OCI-LY7 (cell line): Measurements from ENCODE around the gene ROMO1. TPM values are rescaled to one million over a fixed set of nuclear protein-coding genes. Genes with fewer than 3 reads are reported as not detected.
"Not testable (repeated sequence)": the region's sequence is repeated elsewhere in the genome, so short reads cannot be mapped to it uniquely, and the experiment has no call there.

ENCODE experiments used
- BruUV-seq: library from RNA; stranded (reverse); fragments of 400-500 nt; replicated peaks from 2 replicates; lab custom pipeline; 2021; lab: Mats Ljungman, UMichigan
- CTCF ChIA-PET: fragments of 300-600 bp; sonication (Branson Sonifier 250); formaldehyde crosslinking; loops from one replicate; lab custom pipeline; 2022; ENCODE audit warnings: antibody characterized with exemption; ENCODE audit not compliant: unreplicated experiment; lab: Charles Lee
- POLR2A ChIA-PET: fragments of 300-600 bp; sonication (Branson Sonifier 250); formaldehyde crosslinking; loops from one replicate; lab custom pipeline; 2022; ENCODE audit warnings: antibody characterized with exemption; lab: Charles Lee
- DNase-seq: peaks from one replicate; pipeline ENCODE4 v3.0.0-alpha.2; 2015; ENCODE audit warnings: low spot score
- H2AFZ ChIP-seq: fragments of 200-600 bp; sonication (generic), shearing (Covaris generic); 2 replicates; pipeline ENCODE4 v1.6.1; 2014; ENCODE audit warnings: mild to moderate bottlenecking, antibody characterized with exemption, low read length, moderate library complexity
- H3K27ac ChIP-seq: fragments of 200-600 bp; sonication (generic); 2 replicates; pipeline ENCODE4 v1.5.1; 2014; ENCODE audit warnings: mixed run types, low read depth, mild to moderate bottlenecking, moderate library complexity, low read length, inconsistent platforms; ENCODE audit not compliant: poor library complexity, severe bottlenecking
- H3K36me3 ChIP-seq: fragments of 200-600 bp; sonication (generic); 2 replicates; pipeline ENCODE4 v1.6.1; 2014; ENCODE audit warnings: mild to moderate bottlenecking, antibody characterized with exemption, low read length, moderate library complexity, mixed read lengths; ENCODE audit not compliant: insufficient read depth
- H3K4me1 ChIP-seq: fragments of 200-600 bp; sonication (generic); 2 replicates; pipeline ENCODE4 v1.5.1; 2014; ENCODE audit warnings: mild to moderate bottlenecking, low read length; ENCODE audit not compliant: insufficient read depth, poor library complexity, severe bottlenecking
- H3K4me2 ChIP-seq: fragments of 200-600 bp; sonication (generic); 2 replicates; pipeline ENCODE4 v1.6.1; 2014; ENCODE audit warnings: mild to moderate bottlenecking, low read length
- H3K4me3 ChIP-seq: fragments of 200-600 bp; sonication (generic); 2 replicates; pipeline ENCODE4 v1.5.1; 2014; ENCODE audit warnings: mild to moderate bottlenecking, low read depth, low read length; ENCODE audit not compliant: poor library complexity, severe bottlenecking
- H3K79me2 ChIP-seq: fragments of 200-600 bp; sonication (generic); 2 replicates; pipeline ENCODE4 v1.6.1; 2016; ENCODE audit warnings: low read depth, mild to moderate bottlenecking, low read length, moderate library complexity, mixed read lengths; ENCODE audit not compliant: insufficient read depth
- H3K9me2 ChIP-seq: fragments of 200-600 bp; sonication (generic); 2 replicates; pipeline ENCODE4 v1.6.1; 2016; ENCODE audit warnings: mild to moderate bottlenecking, low read length, mixed read lengths; ENCODE audit not compliant: insufficient read depth
- H3K9me3 ChIP-seq: fragments of 200-600 bp; sonication (generic); 2 replicates; pipeline ENCODE4 v1.6.1; 2014; ENCODE audit warnings: mild to moderate bottlenecking, mixed run types, low read length, mixed read lengths
- H4K20me1 ChIP-seq: fragments of 200-600 bp; sonication (generic); 2 replicates; pipeline ENCODE4 v1.6.1; 2014; ENCODE audit warnings: mild to moderate bottlenecking, antibody characterized with exemption, low read length, moderate library complexity, mixed read lengths; ENCODE audit not compliant: insufficient read depth
- EZH2phosphoT487 ChIP-seq: fragments of 200-600 bp; sonication (generic); IDR thresholded peaks from 2 replicates; pipeline ENCODE4 v1.6.1; 2018; ENCODE audit warnings: low read depth, borderline replicate concordance, mild to moderate bottlenecking, mixed run types, antibody characterized with exemption, low read length, moderate library complexity, mixed read lengths
- intact Hi-C: fragments of 100-400 bp; cut with micrococcal nuclease; formaldehyde crosslinking; loops from one replicate; pipeline ENCODE4 v1.10.0; 2022; ENCODE audit not compliant: unreplicated experiment
- total RNA-seq, 2 experiments: library from RNA; depleted of rRNA in 1 of 2; stranded (reverse); fragments of >200 nt in 1 of 2; shearing (Covaris generic) in 1 of 2; gene quantifications; 2 replicates each; pipeline ENCODE4 v1.2.3, GENCODE V29; 2014 to 2022
- TF ChIP-seq, protein P1 (sequence below): fragments of 200-600 bp; sonication (generic); conservative IDR thresholded peaks from 2 replicates; pipeline ENCODE4 v1.5.1; 2014; ENCODE audit warnings: mild to moderate bottlenecking, antibody characterized with exemption, low read length, moderate library complexity, mixed read lengths

ROMO1 gene
- total RNA-seq, 2 experiments from 2014 or later: 164 to 393 TPM

DNA sequence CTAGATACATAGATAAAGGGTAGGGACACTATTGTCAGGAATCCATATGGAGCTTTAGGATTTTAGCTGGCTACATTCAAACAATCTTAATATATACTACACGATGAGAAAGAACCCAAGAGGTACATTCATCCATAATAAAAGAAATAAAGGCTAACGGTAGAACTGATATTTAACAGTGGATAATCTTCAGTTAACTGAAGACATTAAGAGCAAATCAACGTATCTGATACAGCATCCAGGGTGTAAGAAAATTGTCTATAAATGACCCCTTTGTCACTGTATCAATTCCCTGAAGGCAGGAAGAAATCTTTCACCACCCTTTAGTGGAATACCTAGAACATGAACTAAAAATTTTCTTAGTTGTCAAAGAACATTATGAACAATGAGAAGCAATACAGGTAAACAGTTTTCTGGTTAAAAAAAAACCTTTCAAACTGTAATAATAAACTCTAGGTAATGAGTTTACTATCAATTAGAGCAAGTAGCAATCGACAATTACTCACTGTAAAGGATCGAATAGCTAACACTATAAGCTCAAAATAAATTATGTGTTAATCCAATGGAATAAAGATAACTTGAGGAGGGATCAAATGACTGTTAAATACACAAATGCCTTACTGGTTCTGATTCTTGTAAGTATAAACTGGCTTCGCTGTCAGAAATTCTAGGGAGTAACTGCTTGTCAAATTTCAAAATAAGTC, 11.8 kb downstream of the ROMO1 start:
- Histone ChIP-seq H3K27ac (no peak overlapping the region), H3K4me2 (no peak overlapping the region), H3K79me2 (peaks cover 88% of the 10 kb centered on the region), H3K4me3 (no peak overlapping the region), H4K20me1 (peaks cover 39% of the 10 kb centered on the region), H3K36me3 (peaks cover 99% of the 10 kb centered on the region), H3K9me3 (no peaks in the 10 kb centered on the region), H3K4me1 (no peaks in the 10 kb centered on the region), H2AFZ (no peak overlapping the region), H3K9me2 (no peaks in the 10 kb centered on the region)
- no peak for TF ChIP-seq EZH2phosphoT487
- TF ChIP-seq, protein P1, sequence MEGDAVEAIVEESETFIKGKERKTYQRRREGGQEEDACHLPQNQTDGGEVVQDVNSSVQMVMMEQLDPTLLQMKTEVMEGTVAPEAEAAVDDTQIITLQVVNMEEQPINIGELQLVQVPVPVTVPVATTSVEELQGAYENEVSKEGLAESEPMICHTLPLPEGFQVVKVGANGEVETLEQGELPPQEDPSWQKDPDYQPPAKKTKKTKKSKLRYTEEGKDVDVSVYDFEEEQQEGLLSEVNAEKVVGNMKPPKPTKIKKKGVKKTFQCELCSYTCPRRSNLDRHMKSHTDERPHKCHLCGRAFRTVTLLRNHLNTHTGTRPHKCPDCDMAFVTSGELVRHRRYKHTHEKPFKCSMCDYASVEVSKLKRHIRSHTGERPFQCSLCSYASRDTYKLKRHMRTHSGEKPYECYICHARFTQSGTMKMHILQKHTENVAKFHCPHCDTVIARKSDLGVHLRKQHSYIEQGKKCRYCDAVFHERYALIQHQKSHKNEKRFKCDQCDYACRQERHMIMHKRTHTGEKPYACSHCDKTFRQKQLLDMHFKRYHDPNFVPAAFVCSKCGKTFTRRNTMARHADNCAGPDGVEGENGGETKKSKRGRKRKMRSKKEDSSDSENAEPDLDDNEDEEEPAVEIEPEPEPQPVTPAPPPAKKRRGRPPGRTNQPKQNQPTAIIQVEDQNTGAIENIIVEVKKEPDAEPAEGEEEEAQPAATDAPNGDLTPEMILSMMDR: no peak
- intact Hi-C loops: loop anchor here (2.0 kb wide), 1 partner anchor 16 kb away; no protein-coding TSS in a partner anchor
- CTCF ChIA-PET: no interaction called here
- POLR2A ChIA-PET: interaction anchor here (0.5 to 1.0 kb wide), 4 partner anchors 31 to 374 kb away, joined by 3 to 4 read pairs (median 4); partner anchors contain the start of gene RBM39
- no peak for DNase-seq
- no TSS peak for BruUV-seq

- Histone ChIP-seq H3K4me2 (no peak overlapping the region), H3K4me3 (no peak overlapping the region), H3K4me1 (no peaks in the 10 kb centered on the region), H2AFZ (no peak overlapping the region), H3K9me3 (no peaks in the 10 kb centered on the region), H4K20me1 (peaks cover 36% of the 10 kb centered on the region), H3K27ac (no peak overlapping the region), H3K79me2 (peaks cover 87% of the 10 kb centered on the region; the same call in 1 of the 2 replicates), H3K9me2 (no peaks in the 10 kb centered on the region), H3K36me3 (peaks cover 99% of the 10 kb centered on the region)
- POLR2A ChIA-PET: interaction anchor here (0.6 to 1.0 kb wide), 5 partner anchors 8 to 373 kb away, joined by 3 to 4 read pairs (median 3); partner anchors contain the start of gene RBM39
- intact Hi-C loops: loop anchor here (2.0 kb wide), 1 partner anchor 15 kb away; no protein-coding TSS in a partner anchor
- CTCF ChIA-PET: no interaction called here
- DNase-seq: no peak
- TF ChIP-seq, protein P1: no peak
- no peak for TF ChIP-seq EZH2phosphoT487
- BruUV-seq: no TSS peak
Measured at GRCh38 chr20:35711588-35712209, 12.5 kb downstream of the ROMO1 start.

DNA sequence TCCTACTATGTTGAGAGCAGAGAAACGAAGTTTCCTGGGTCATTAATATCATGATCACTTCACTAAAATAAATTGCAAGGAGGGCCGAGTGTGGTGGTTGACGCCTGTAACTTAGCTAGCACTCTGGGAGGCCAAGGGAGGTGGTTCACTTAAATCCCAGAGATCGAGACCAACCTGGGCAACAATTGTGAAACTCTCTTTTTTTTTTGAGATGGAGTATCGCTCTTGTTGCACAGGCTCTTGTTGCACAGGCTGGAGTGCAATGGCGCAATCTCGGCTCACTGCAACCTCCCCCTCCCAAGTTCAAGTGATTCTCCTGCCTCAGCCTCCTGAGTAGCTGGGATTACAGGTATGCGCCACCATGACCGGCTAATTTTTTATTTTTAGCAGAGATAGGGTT, 13.9 kb downstream of the ROMO1 start:
- H3K9me3 ChIP-seq, H3K4me2 ChIP-seq, H3K9me2 ChIP-seq, H2AFZ ChIP-seq, DNase-seq, H3K27ac ChIP-seq, CTCF ChIA-PET, BruUV-seq, H3K4me3 ChIP-seq, intact Hi-C loops, H3K4me1 ChIP-seq: not testable (repeated sequence)
- H3K79me2 ChIP-seq: peaks cover 90% of the 10 kb centered on the region; the same call in 1 of the 2 replicates
- peaks cover 100% of the 10 kb centered on the region for H3K36me3 ChIP-seq
- peaks cover 36% of the 10 kb centered on the region for H4K20me1 ChIP-seq
- POLR2A ChIA-PET: interaction anchor here (0.5 to 2.0 kb wide), 6 partner anchors 9 to 30 kb away, joined by 3 to 5 read pairs (median 4); no protein-coding TSS in a partner anchor
